Neural crest cell (in vitro differentiated cells): ENCODE measurements around the gene GH1. TPM values are rescaled to one million over a fixed set of nuclear protein-coding genes. Genes with fewer than 3 reads are reported as not detected.

Experiments
- DNase-seq: peaks from one replicate; pipeline ENCODE4 v3.0.0; 2021; ENCODE audit warnings: low read depth, mixed read lengths, low spot score
- H3K27ac Mint-ChIP-seq: one replicate; pipeline ENCODE4 v1.8.0; 2021; ENCODE audit warnings: mild to moderate bottlenecking, mixed read lengths; ENCODE audit not compliant: unreplicated experiment
- H3K27me3 Mint-ChIP-seq: 2 replicates; pipeline ENCODE4 v1.8.0; 2021; ENCODE audit warnings: low read depth, mild to moderate bottlenecking, mixed read lengths
- H3K36me3 Mint-ChIP-seq: 2 replicates; pipeline ENCODE4 v1.8.0; 2021; ENCODE audit warnings: low read depth, mild to moderate bottlenecking, mixed read lengths
- H3K4me1 Mint-ChIP-seq: 2 replicates; pipeline ENCODE4 v1.8.0; 2021; ENCODE audit warnings: mixed read lengths
- H3K4me3 Mint-ChIP-seq: one replicate; pipeline ENCODE4 v1.8.0; 2021; ENCODE audit warnings: mild to moderate bottlenecking, mixed read lengths
- H3K9me3 Mint-ChIP-seq: 2 replicates; pipeline ENCODE4 v1.8.0; 2021; ENCODE audit warnings: mixed read lengths
- CTCF ChIP-seq: fragments of 200-600 bp; sonication (generic); conservative IDR thresholded peaks from 2 replicates; pipeline ENCODE4 v1.5.0; 2021; ENCODE audit warnings: antibody characterized with exemption, mild to moderate bottlenecking
- total RNA-seq: library from RNA; stranded (reverse); gene quantifications from 2 replicates; pipeline ENCODE4 v1.2.1, GENCODE V29; 2021

GH1 gene
- total RNA-seq, 1 donor from 2014 or later: not detected

- DNase-seq: no peak
- TF ChIP-seq CTCF: no peak
- H3K27me3 Mint-ChIP-seq: no peaks in the 10 kb centered on the region
- H3K27ac Mint-ChIP-seq: no peak overlapping the region
- H3K4me1 Mint-ChIP-seq: peaks cover 12% of the 10 kb centered on the region
- no peaks in the 10 kb centered on the region for H3K36me3 Mint-ChIP-seq
- H3K4me3 Mint-ChIP-seq: no peak overlapping the region
- no peaks in the 10 kb centered on the region for H3K9me3 Mint-ChIP-seq
Measured at GRCh38 chr17:63932721-63933120, 14.1 kb upstream of the GH1 start.

- H3K27me3 Mint-ChIP-seq: no peaks in the 10 kb centered on the region
Measured at GRCh38 chr17:63931981-63932561, 13.4 kb upstream of the GH1 start, which contains the start of gene CD79B. Gene CD79B (minus strand): TSS chr17:63932331. CDS start chr17:63932261, 70 bp downstream.

GRCh38 chr17:63930951-63931575 is 12.4 kb upstream of the GH1 start:
- H3K4me3 Mint-ChIP-seq: no peak overlapping the region
- no peaks in the 10 kb centered on the region for H3K36me3 Mint-ChIP-seq
- H3K27ac Mint-ChIP-seq: peak overlapping the region; percentile 23
- no peaks in the 10 kb centered on the region for H3K9me3 Mint-ChIP-seq
- DNase-seq: no peak
- TF ChIP-seq CTCF: no peak
- no peaks in the 10 kb centered on the region for H3K27me3 Mint-ChIP-seq
- H3K4me1 Mint-ChIP-seq: peaks cover 6% of the 10 kb centered on the region

More at GRCh38 chr17:63931981-63932561, 13.4 kb upstream of the GH1 start, which contains the start of gene CD79B:
- Mint-ChIP-seq H3K27ac (peak within 1 kb of the TSS; percentile 57), H3K9me3 (no peaks in the 10 kb centered on the region), H3K4me1 (peaks cover 7% of the 10 kb centered on the region), H3K4me3 (no peak within 1 kb of the TSS), H3K36me3 (no peaks in the 10 kb centered on the region)
- DNase-seq: no peak
- TF ChIP-seq CTCF: no peak

- H3K36me3 Mint-ChIP-seq: no peaks in the 10 kb centered on the region
- TF ChIP-seq CTCF: no peak
- DNase-seq: no peak
- H3K4me1 Mint-ChIP-seq: peaks cover 6% of the 10 kb centered on the region
- no peaks in the 10 kb centered on the region for H3K27me3 Mint-ChIP-seq
- no peak overlapping the region for H3K4me3 Mint-ChIP-seq
- H3K9me3 Mint-ChIP-seq: no peaks in the 10 kb centered on the region
- no peak overlapping the region for H3K27ac Mint-ChIP-seq
Measured at GRCh38 chr17:63929860-63930766, 11.5 kb upstream of the GH1 start.

- H3K4me1 Mint-ChIP-seq: peaks cover 6% of the 10 kb centered on the region
- DNase-seq: no peak
- TF ChIP-seq CTCF: no peak
- H3K27me3 Mint-ChIP-seq: no peaks in the 10 kb centered on the region
- H3K9me3 Mint-ChIP-seq: no peaks in the 10 kb centered on the region
- H3K4me3 Mint-ChIP-seq: no peak overlapping the region
- H3K27ac Mint-ChIP-seq: no peak overlapping the region
- no peaks in the 10 kb centered on the region for H3K36me3 Mint-ChIP-seq
Measured at GRCh38 chr17:63928966-63929695, 10.5 kb upstream of the GH1 start.
